22Rv1 (cell line): ENCODE results near the gene CAMKK2.
"Not testable (repeated sequence)": the region's sequence is repeated elsewhere in the genome, so short reads cannot be mapped to it uniquely, and the experiment has no call there.

ENCODE experiments used
- ZFX ChIP-seq: fragments of 450-650 bp; IDR thresholded peaks from 2 replicates; pipeline ENCODE4 v1.6.1; 2017; ENCODE audit warnings: antibody characterized with exemption, borderline replicate concordance
- TF ChIP-seq, protein P1 (sequence below): fragments of 450-650 bp; IDR thresholded peaks from 2 replicates; pipeline ENCODE4 v1.5.1; 2017; ENCODE audit warnings: mild to moderate bottlenecking

DNA sequence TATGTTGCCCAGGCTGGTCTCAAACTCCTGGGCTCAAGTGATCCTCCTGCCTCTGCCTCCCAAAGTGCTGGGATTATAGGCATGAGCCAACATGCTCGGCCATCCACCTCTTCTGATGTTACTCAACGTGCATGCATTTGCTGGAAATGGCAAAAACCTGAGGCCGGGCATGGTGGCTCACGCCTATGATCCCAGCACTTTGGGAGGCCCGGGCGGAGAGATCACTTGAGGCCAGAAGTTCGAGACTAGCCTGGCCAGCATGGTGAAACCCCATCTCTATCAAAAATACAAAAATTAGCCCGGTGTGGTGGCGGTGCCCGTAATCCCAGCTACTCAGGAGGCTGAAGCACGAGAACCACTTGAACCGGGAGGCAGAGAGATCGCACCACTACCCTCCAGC lies 1.9 kb upstream of the CAMKK2 start:
- TF ChIP-seq, protein P1, sequence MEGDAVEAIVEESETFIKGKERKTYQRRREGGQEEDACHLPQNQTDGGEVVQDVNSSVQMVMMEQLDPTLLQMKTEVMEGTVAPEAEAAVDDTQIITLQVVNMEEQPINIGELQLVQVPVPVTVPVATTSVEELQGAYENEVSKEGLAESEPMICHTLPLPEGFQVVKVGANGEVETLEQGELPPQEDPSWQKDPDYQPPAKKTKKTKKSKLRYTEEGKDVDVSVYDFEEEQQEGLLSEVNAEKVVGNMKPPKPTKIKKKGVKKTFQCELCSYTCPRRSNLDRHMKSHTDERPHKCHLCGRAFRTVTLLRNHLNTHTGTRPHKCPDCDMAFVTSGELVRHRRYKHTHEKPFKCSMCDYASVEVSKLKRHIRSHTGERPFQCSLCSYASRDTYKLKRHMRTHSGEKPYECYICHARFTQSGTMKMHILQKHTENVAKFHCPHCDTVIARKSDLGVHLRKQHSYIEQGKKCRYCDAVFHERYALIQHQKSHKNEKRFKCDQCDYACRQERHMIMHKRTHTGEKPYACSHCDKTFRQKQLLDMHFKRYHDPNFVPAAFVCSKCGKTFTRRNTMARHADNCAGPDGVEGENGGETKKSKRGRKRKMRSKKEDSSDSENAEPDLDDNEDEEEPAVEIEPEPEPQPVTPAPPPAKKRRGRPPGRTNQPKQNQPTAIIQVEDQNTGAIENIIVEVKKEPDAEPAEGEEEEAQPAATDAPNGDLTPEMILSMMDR, result not testable (repeated sequence)
- not testable (repeated sequence) for TF ChIP-seq ZFX
